Esophagus squamous epithelium (tissue), 4 donors: ENCODE measurements around the gene PDZD7.

Experiments used
- POLR2A ChIP-seq, 4 donors: fragments of 450-650 bp; IDR thresholded peaks; one replicate each; pipeline ENCODE4 v1.6.1; 2017; ENCODE audit warnings: antibody characterized with exemption in 4 of 4, mild to moderate bottlenecking in 4 of 4, moderate library complexity in 3 of 4
- TF ChIP-seq, protein P1 (sequence below), 6 experiments: fragments of 450-650 bp in 4 of 6; fragments of 200-600 bp in 2 of 6; sonication (generic) in 2 of 6; IDR thresholded peaks; one replicate each; pipeline ENCODE4 v1.5.1; 2016 to 2019; ENCODE audit warnings: antibody characterized with exemption in 6 of 6, mild to moderate bottlenecking in 4 of 6, moderate library complexity in 4 of 6

DNA sequence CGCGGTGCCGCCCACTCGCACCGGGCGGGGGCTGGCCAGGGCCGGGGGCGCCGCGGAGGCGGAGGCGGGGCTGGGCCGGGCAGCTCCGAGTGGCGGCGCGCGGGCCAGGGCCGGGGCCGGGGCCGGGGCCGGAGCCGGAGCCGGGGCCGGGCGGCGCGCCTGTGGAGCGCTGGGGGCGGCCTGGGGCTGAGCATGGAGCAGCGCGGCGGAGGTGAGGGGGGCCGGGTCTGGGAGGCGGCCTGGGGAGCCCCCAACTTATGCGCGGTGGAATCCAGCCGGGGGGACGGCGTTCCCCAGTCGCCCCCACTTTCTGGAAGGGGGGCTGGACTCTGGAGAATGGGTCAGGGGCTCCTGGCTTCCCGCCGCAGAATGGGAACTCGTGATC, 31.2 kb downstream of the PDZD7 start, which contains the start of gene LZTS2:
- TF ChIP-seq, protein P1, sequence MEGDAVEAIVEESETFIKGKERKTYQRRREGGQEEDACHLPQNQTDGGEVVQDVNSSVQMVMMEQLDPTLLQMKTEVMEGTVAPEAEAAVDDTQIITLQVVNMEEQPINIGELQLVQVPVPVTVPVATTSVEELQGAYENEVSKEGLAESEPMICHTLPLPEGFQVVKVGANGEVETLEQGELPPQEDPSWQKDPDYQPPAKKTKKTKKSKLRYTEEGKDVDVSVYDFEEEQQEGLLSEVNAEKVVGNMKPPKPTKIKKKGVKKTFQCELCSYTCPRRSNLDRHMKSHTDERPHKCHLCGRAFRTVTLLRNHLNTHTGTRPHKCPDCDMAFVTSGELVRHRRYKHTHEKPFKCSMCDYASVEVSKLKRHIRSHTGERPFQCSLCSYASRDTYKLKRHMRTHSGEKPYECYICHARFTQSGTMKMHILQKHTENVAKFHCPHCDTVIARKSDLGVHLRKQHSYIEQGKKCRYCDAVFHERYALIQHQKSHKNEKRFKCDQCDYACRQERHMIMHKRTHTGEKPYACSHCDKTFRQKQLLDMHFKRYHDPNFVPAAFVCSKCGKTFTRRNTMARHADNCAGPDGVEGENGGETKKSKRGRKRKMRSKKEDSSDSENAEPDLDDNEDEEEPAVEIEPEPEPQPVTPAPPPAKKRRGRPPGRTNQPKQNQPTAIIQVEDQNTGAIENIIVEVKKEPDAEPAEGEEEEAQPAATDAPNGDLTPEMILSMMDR (IDR thresholded peaks at IDR 0.05) = no peak
- no peak for TF ChIP-seq POLR2A (IDR thresholded peaks at IDR 0.05)
